Ishikawa (cell line): ENCODE data around the gene ZCCHC7.

Source experiments
- CEBPB ChIP-seq: IDR thresholded peaks from 2 replicates; pipeline ENCODE4 v1.6.1; 2012
- CREB1 ChIP-seq: IDR thresholded peaks from 2 replicates; pipeline ENCODE4 v1.6.1; 2012; ENCODE audit warnings: low read depth
- EGR1 ChIP-seq: IDR thresholded peaks from 2 replicates; pipeline ENCODE4 v1.6.1; 2012
- EP300 ChIP-seq: IDR thresholded peaks from 2 replicates; pipeline ENCODE4 v1.6.1; 2012; ENCODE audit warnings: borderline replicate concordance
- NFIC ChIP-seq: IDR thresholded peaks from 2 replicates; pipeline ENCODE4 v1.6.1; 2012
- RAD21 ChIP-seq: IDR thresholded peaks from 2 replicates; pipeline ENCODE4 v1.6.1; 2012; ENCODE audit warnings: low read depth
- TAF1 ChIP-seq: IDR thresholded peaks from 2 replicates; pipeline ENCODE4 v1.6.1; 2012; ENCODE audit warnings: low read depth, mild to moderate bottlenecking
- TCF12 ChIP-seq: IDR thresholded peaks from 2 replicates; pipeline ENCODE4 v1.6.1; 2012; ENCODE audit warnings: low read depth
- TEAD4 ChIP-seq: IDR thresholded peaks from 2 replicates; pipeline ENCODE4 v1.6.1; 2012
- YY1 ChIP-seq: IDR thresholded peaks from 2 replicates; pipeline ENCODE4 v1.6.1; 2012; ENCODE audit warnings: low read depth
- ZBTB7A ChIP-seq: IDR thresholded peaks from 2 replicates; pipeline ENCODE4 v1.6.1; 2012; ENCODE audit warnings: low read depth
- TF ChIP-seq, protein P1 (sequence below): IDR thresholded peaks from 2 replicates; pipeline ENCODE4 v1.6.1; 2012
- TF ChIP-seq, protein P2 (sequence below): IDR thresholded peaks from 2 replicates; pipeline ENCODE4 v1.6.1; 2012; ENCODE audit warnings: low read depth, mild to moderate bottlenecking
- TF ChIP-seq, protein P3 (sequence below): IDR thresholded peaks from 2 replicates; pipeline ENCODE4 v1.6.1; 2012

DNA sequence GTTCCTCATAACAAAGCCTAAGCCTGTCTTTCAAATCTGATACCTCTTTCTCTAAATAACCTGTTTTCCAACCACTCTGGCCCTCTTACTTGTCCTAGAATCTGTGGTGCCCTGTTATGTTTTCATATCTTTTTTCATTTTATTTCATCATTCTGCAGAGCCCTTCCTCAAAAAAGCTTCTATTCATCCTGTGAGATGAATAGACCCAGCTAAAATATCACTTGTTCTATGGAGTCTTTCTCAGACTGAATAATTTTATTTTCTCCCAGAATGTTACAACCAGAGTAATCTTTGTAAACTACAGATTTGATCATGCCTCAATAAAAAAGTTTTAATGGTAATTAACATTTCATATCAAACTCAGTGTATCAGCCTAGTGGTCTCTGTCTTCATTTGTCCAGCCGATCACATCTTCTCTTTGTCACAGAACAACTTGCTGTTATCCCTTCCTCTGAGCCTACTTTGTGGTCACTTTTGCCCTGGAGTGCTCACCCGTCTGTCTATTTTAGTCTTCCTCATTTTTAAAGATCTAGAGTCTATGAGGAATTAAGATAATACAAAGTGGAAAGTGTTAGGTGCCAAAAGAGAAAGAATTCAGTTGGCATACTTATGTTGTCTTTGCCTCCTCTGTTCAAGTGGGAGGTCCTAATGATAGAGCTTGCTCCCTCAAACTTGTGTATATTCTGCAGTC, 77.8 kb downstream of the ZCCHC7 start:
- TF ChIP-seq, protein P1, sequence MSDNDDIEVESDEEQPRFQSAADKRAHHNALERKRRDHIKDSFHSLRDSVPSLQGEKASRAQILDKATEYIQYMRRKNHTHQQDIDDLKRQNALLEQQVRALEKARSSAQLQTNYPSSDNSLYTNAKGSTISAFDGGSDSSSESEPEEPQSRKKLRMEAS: no peak
- TF ChIP-seq, protein P2, sequence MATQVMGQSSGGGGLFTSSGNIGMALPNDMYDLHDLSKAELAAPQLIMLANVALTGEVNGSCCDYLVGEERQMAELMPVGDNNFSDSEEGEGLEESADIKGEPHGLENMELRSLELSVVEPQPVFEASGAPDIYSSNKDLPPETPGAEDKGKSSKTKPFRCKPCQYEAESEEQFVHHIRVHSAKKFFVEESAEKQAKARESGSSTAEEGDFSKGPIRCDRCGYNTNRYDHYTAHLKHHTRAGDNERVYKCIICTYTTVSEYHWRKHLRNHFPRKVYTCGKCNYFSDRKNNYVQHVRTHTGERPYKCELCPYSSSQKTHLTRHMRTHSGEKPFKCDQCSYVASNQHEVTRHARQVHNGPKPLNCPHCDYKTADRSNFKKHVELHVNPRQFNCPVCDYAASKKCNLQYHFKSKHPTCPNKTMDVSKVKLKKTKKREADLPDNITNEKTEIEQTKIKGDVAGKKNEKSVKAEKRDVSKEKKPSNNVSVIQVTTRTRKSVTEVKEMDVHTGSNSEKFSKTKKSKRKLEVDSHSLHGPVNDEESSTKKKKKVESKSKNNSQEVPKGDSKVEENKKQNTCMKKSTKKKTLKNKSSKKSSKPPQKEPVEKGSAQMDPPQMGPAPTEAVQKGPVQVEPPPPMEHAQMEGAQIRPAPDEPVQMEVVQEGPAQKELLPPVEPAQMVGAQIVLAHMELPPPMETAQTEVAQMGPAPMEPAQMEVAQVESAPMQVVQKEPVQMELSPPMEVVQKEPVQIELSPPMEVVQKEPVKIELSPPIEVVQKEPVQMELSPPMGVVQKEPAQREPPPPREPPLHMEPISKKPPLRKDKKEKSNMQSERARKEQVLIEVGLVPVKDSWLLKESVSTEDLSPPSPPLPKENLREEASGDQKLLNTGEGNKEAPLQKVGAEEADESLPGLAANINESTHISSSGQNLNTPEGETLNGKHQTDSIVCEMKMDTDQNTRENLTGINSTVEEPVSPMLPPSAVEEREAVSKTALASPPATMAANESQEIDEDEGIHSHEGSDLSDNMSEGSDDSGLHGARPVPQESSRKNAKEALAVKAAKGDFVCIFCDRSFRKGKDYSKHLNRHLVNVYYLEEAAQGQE: no peak
- no peak for TF ChIP-seq EP300
- TF ChIP-seq YY1: no peak
- no peak for TF ChIP-seq CREB1
- no peak for TF ChIP-seq TAF1
- no peak for TF ChIP-seq TEAD4
- TF ChIP-seq RAD21: no peak
- no peak for TF ChIP-seq EGR1
- no peak for TF ChIP-seq NFIC
- TF ChIP-seq CEBPB: no peak
- TF ChIP-seq ZBTB7A: no peak
- TF ChIP-seq, protein P3, sequence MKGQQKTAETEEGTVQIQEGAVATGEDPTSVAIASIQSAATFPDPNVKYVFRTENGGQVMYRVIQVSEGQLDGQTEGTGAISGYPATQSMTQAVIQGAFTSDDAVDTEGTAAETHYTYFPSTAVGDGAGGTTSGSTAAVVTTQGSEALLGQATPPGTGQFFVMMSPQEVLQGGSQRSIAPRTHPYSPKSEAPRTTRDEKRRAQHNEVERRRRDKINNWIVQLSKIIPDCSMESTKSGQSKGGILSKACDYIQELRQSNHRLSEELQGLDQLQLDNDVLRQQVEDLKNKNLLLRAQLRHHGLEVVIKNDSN: no peak
- TF ChIP-seq TCF12: no peak
